Suprapubic skin (tissue), 3 donors: ENCODE data around the gene CAMK2N2.

Experiments
- POLR2AphosphoS5 ChIP-seq, 3 donors: sonication (generic); formaldehyde crosslinking; IDR thresholded peaks; one replicate each; pipeline ENCODE4 v1.6.1; 2017; ENCODE audit warnings: antibody characterized with exemption in 3 of 3
- TF ChIP-seq, protein P1 (sequence below), 2 donors: fragments of 200-600 bp in 1 of 2; fragments of 450-650 bp in 1 of 2; sonication (generic) in 1 of 2; IDR thresholded peaks; one replicate each; pipeline ENCODE4 v1.5.1; 2016 to 2019; ENCODE audit warnings: antibody characterized with exemption in 2 of 2, mild to moderate bottlenecking in 1 of 2, moderate library complexity in 1 of 2

DNA sequence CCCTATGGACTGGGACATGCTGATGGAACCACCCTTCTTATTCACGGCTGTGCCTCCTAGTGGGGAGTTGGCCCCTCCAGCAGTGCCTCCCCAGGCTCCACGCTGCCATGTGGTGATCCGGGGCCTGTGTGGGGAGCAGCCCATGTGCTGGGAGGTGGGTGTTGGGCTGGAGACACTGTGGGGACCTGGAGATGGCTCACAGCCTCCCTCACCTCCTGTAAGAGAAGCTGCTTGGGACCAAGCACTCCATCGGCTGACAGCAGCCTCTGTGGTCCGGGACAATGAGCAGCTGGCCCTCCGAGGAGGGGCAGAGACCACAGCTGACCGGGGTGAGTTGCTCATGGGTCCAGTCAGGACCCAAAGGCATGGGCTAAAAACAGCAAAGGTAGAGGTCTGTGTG lies 21.6 kb downstream of the CAMK2N2 start:
- TF ChIP-seq, protein P1, sequence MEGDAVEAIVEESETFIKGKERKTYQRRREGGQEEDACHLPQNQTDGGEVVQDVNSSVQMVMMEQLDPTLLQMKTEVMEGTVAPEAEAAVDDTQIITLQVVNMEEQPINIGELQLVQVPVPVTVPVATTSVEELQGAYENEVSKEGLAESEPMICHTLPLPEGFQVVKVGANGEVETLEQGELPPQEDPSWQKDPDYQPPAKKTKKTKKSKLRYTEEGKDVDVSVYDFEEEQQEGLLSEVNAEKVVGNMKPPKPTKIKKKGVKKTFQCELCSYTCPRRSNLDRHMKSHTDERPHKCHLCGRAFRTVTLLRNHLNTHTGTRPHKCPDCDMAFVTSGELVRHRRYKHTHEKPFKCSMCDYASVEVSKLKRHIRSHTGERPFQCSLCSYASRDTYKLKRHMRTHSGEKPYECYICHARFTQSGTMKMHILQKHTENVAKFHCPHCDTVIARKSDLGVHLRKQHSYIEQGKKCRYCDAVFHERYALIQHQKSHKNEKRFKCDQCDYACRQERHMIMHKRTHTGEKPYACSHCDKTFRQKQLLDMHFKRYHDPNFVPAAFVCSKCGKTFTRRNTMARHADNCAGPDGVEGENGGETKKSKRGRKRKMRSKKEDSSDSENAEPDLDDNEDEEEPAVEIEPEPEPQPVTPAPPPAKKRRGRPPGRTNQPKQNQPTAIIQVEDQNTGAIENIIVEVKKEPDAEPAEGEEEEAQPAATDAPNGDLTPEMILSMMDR (IDR thresholded peaks at IDR 0.05), result no peak
- TF ChIP-seq POLR2AphosphoS5 (IDR thresholded peaks at IDR 0.05), result no peak
